Transverse colon (tissue), 3 donors: ENCODE data around the gene TUBA8.

ENCODE experiments used
- POLR2A ChIP-seq: fragments of 450-650 bp; IDR thresholded peaks from one replicate; pipeline ENCODE4 v1.6.1; 2016; ENCODE audit warnings: antibody characterized with exemption, mild to moderate bottlenecking, moderate library complexity
- TF ChIP-seq, protein P1 (sequence below), 5 experiments: fragments of 200-600 bp in 3 of 5; fragments of 450-650 bp in 2 of 5; sonication (generic) in 3 of 5; IDR thresholded peaks; 1 replicate in 2 of 5; 2 replicates in 3 of 5; pipeline ENCODE4 v1.5.1; 2016 to 2017; ENCODE audit warnings: antibody characterized with exemption in 5 of 5, inconsistent platforms in 3 of 5, mild to moderate bottlenecking in 2 of 5, moderate library complexity in 1 of 5

DNA sequence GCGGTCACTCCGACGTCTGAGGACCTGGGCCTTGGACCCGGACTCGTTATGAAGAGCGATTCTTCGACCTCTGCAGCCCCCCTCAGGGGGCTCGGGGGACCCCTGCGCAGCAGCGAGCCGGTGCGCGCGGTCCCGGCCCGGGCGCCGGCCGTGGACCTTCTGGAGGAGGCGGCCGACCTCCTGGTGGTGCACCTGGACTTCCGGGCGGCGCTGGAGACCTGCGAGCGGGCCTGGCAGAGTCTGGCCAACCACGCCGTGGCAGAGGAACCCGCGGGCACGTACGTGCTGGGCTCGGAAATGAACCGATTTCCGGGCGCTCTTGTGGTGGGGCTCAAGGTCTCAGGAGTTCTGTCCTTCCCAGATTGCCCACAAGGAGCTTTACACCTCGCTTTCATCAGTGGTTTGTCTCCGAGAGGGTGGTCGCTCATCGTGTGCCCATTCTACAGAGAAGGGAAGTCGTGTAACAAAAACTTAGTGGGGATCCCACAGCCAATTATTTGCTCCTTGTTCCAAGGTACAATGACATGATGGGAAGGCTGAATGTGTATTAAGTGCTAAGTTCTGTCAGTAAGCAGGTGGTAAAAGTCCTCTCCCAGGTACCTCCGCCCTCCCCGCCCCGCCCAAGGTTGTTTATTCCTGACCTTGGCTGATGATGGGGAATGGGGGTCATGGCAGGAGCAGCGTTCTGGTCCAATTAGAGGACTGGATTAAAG, 32.1 kb upstream of the TUBA8 start:
- TF ChIP-seq, protein P1, sequence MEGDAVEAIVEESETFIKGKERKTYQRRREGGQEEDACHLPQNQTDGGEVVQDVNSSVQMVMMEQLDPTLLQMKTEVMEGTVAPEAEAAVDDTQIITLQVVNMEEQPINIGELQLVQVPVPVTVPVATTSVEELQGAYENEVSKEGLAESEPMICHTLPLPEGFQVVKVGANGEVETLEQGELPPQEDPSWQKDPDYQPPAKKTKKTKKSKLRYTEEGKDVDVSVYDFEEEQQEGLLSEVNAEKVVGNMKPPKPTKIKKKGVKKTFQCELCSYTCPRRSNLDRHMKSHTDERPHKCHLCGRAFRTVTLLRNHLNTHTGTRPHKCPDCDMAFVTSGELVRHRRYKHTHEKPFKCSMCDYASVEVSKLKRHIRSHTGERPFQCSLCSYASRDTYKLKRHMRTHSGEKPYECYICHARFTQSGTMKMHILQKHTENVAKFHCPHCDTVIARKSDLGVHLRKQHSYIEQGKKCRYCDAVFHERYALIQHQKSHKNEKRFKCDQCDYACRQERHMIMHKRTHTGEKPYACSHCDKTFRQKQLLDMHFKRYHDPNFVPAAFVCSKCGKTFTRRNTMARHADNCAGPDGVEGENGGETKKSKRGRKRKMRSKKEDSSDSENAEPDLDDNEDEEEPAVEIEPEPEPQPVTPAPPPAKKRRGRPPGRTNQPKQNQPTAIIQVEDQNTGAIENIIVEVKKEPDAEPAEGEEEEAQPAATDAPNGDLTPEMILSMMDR (IDR thresholded peaks at IDR 0.05) = peak in 3 of 5 experiments; percentile 11 to 26 (median 17)
- peak; percentile 41 for TF ChIP-seq POLR2A
